Measurements from ENCODE around the gene LLGL2.

LLGL2 gene

GRCh38 chr17:75616521-75617122, 91.1 kb downstream of the LLGL2 start:
- DNase-seq = no peak
- in situ Hi-C loops (cut with HindIII; ENCODE audit: low pct_ligation_motif_present, low pct_unique_long_range_greater_than_20kb, low sequenced_read_pairs) = no loop called here

GRCh38 chr17:75617218-75617617, 91.7 kb downstream of the LLGL2 start:
- in situ Hi-C loops (cut with HindIII; ENCODE audit: low pct_ligation_motif_present, low pct_unique_long_range_greater_than_20kb, low sequenced_read_pairs) = no loop called here
- no peak for DNase-seq

- in situ Hi-C loops (cut with HindIII; ENCODE audit: low pct_ligation_motif_present, low pct_unique_long_range_greater_than_20kb, low sequenced_read_pairs) = no loop called here
- no peak for DNase-seq
These were observed 92.2 kb downstream of the LLGL2 start for GRCh38 chr17:75617675-75618074.

GRCh38 chr17:75619506-75620431, 94.3 kb downstream of the LLGL2 start:
- DNase-seq = peak; percentile 58
- in situ Hi-C loops (cut with HindIII; ENCODE audit: low pct_ligation_motif_present, low pct_unique_long_range_greater_than_20kb, low sequenced_read_pairs) = no loop called here

GRCh38 chr17:75621489-75621888, 96.0 kb downstream of the LLGL2 start:
- no peak for DNase-seq
- in situ Hi-C loops (cut with HindIII; ENCODE audit: low pct_ligation_motif_present, low pct_unique_long_range_greater_than_20kb, low sequenced_read_pairs) = no loop called here

- in situ Hi-C loops (cut with HindIII; ENCODE audit: low pct_ligation_motif_present, low pct_unique_long_range_greater_than_20kb, low sequenced_read_pairs) = no loop called here
- DNase-seq = no peak
These were observed 96.6 kb downstream of the LLGL2 start for GRCh38 chr17:75622076-75622475.

GRCh38 chr17:75622771-75623273, 97.3 kb downstream of the LLGL2 start:
- in situ Hi-C loops (cut with HindIII; ENCODE audit: low pct_ligation_motif_present, low pct_unique_long_range_greater_than_20kb, low sequenced_read_pairs) = no loop called here
- no peak for DNase-seq

- DNase-seq = no peak
- in situ Hi-C loops (cut with HindIII; ENCODE audit: low pct_ligation_motif_present, low pct_unique_long_range_greater_than_20kb, low sequenced_read_pairs) = no loop called here
These were observed 97.9 kb downstream of the LLGL2 start for GRCh38 chr17:75623386-75623785.

GRCh38 chr17:75624021-75624420, 98.5 kb downstream of the LLGL2 start:
- in situ Hi-C loops (cut with HindIII; ENCODE audit: low pct_ligation_motif_present, low pct_unique_long_range_greater_than_20kb, low sequenced_read_pairs) = no loop called here
- no peak for DNase-seq
